ENCODE data around the gene CATSPERE.

DNA sequence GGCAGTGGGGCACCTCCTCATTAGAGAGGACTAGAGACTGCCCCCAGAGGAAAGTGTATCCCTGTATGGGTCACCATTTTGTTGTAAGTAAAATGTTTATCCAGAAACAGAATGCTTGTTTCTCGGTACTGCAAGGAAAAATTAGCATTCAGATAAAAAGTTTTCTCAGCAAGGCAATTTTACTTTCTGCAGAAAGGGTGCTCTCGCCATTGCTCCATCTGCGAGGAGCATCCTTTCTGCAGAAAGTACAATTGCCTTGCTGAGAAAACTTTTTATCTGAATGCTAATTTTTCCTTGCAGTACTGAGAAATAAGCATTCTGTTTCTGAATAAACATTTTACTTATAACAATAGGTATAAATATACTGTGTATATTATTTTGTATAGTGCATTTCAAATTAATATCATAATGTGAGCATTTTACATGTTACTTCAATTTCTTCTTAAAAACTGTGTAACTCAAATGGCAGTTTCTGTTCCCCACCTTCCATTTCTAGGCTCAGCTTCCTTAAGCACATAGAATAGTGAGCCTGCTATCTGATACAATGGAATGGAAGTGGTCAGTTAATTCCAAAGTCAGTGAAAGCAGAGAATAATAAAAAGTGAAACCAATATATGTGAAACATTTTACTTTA lies 115.3 kb downstream of the CATSPERE start:
- TF ChIP-seq, protein P1, sequence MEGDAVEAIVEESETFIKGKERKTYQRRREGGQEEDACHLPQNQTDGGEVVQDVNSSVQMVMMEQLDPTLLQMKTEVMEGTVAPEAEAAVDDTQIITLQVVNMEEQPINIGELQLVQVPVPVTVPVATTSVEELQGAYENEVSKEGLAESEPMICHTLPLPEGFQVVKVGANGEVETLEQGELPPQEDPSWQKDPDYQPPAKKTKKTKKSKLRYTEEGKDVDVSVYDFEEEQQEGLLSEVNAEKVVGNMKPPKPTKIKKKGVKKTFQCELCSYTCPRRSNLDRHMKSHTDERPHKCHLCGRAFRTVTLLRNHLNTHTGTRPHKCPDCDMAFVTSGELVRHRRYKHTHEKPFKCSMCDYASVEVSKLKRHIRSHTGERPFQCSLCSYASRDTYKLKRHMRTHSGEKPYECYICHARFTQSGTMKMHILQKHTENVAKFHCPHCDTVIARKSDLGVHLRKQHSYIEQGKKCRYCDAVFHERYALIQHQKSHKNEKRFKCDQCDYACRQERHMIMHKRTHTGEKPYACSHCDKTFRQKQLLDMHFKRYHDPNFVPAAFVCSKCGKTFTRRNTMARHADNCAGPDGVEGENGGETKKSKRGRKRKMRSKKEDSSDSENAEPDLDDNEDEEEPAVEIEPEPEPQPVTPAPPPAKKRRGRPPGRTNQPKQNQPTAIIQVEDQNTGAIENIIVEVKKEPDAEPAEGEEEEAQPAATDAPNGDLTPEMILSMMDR (IDR thresholded peaks at IDR 0.05): no peak
- TF ChIP-seq EZH2 (IDR thresholded peaks at IDR 0.05): no peak

All from neural progenitor cell (in vitro differentiated cells).